Neural cell (in vitro differentiated cells): Measurements from ENCODE around the gene ANAPC10. TPM values are rescaled to one million over a fixed set of nuclear protein-coding genes. Genes with fewer than 3 reads are reported as not detected.

Source experiments
- H2AFZ ChIP-seq: fragments of 200-600, 300-800 bp; sonication (generic), shearing (Covaris generic); 2 replicates; pipeline ENCODE4 v1.6.0; 2014; ENCODE audit warnings: low read depth, mild to moderate bottlenecking, antibody characterized with exemption, low read length, moderate library complexity
- H3F3A ChIP-seq: fragments of 200-600 bp; shearing (Covaris generic); 2 replicates; pipeline ENCODE4 v1.6.1; 2016; ENCODE audit warnings: mild to moderate bottlenecking, moderate library complexity, mixed read lengths, antibody characterized with exemption, low read length; ENCODE audit not compliant: insufficient read depth, poor library complexity, severe bottlenecking
- H3K27ac ChIP-seq: fragments of 200-600, 300-800 bp; sonication (generic), shearing (Covaris generic); 2 replicates; pipeline ENCODE4 v1.5.1; 2014; ENCODE audit warnings: mild to moderate bottlenecking, low read length, moderate library complexity
- H3K27me3 ChIP-seq: fragments of 300-800, 200-600 bp; sonication (generic), shearing (Covaris generic); 2 replicates; pipeline ENCODE4 v1.6.0; 2014; ENCODE audit warnings: mild to moderate bottlenecking, low read depth, low read length, moderate library complexity; ENCODE audit not compliant: insufficient read depth
- H3K36me3 ChIP-seq: fragments of 300-800, 200-600 bp; sonication (generic), shearing (Covaris generic); 2 replicates; pipeline ENCODE4 v1.5.1; 2014; ENCODE audit warnings: mild to moderate bottlenecking, antibody characterized with exemption, low read length, moderate library complexity; ENCODE audit not compliant: insufficient read depth
- H3K4me2 ChIP-seq: fragments of 300-800, 200-600 bp; sonication (generic), shearing (Covaris generic); 2 replicates; pipeline ENCODE4 v1.6.0; 2014; ENCODE audit warnings: mild to moderate bottlenecking, low read length
- H3K4me3 ChIP-seq: fragments of 300-800, 200-600 bp; sonication (generic), shearing (Covaris generic); 2 replicates; pipeline ENCODE4 v1.5.1; 2014; ENCODE audit warnings: mild to moderate bottlenecking, low read length, moderate library complexity
- H3K79me2 ChIP-seq: fragments of 200-600 bp; shearing (Covaris generic); replicated peaks from 2 replicates; pipeline ENCODE4 v1.6.0; 2014; ENCODE audit warnings: mild to moderate bottlenecking, low read length, moderate library complexity; ENCODE audit not compliant: insufficient read depth
- H3K9ac ChIP-seq: fragments of 300-800, 200-600 bp; sonication (generic), shearing (Covaris generic); 2 replicates; pipeline ENCODE4 v1.6.1; 2016; ENCODE audit warnings: mild to moderate bottlenecking, low read length, mixed read lengths
- H3K9me2 ChIP-seq: fragments of 200-600 bp; shearing (Covaris generic); 2 replicates; pipeline ENCODE4 v1.6.1; 2016; ENCODE audit warnings: mild to moderate bottlenecking, low read length, mixed read lengths; ENCODE audit not compliant: insufficient read depth
- H3K9me3 ChIP-seq: fragments of 200-600, 300-800 bp; sonication (generic), shearing (Covaris generic); 2 replicates; pipeline ENCODE4 v1.6.1; 2016; ENCODE audit warnings: mild to moderate bottlenecking, mixed run types, low read length, moderate library complexity, mixed read lengths
- H4K20me1 ChIP-seq: fragments of 200-600 bp; shearing (Covaris generic); 2 replicates; pipeline ENCODE4 v1.6.1; 2016; ENCODE audit warnings: mild to moderate bottlenecking, mixed run types; ENCODE audit not compliant: insufficient read depth
- EP300 ChIP-seq: fragments of 450-650 bp; conservative IDR thresholded peaks from 2 replicates; pipeline ENCODE4 v1.6.1; 2014; ENCODE audit warnings: antibody characterized with exemption, mild to moderate bottlenecking, moderate library complexity; ENCODE audit not compliant: poor library complexity, severe bottlenecking
- EZH2 ChIP-seq: fragments of 200-600, 300-800 bp; shearing (Covaris generic), sonication (generic); IDR thresholded peaks from 2 replicates; pipeline ENCODE4 v1.6.1; 2014; ENCODE audit warnings: antibody characterized with exemption, low read length, borderline replicate concordance, mild to moderate bottlenecking; ENCODE audit not compliant: insufficient read depth, poor library complexity, severe bottlenecking
- MXI1 ChIP-seq: fragments of 450-650 bp; conservative IDR thresholded peaks from 2 replicates; pipeline ENCODE4 v1.6.1; 2014; ENCODE audit warnings: antibody characterized with exemption, mild to moderate bottlenecking; ENCODE audit not compliant: poor library complexity, severe bottlenecking
- POLR2AphosphoS5 ChIP-seq: IDR thresholded peaks from 2 replicates; pipeline ENCODE4 v1.6.1; 2012
- RAD21 ChIP-seq: fragments of 450-650 bp; conservative IDR thresholded peaks from 2 replicates; pipeline ENCODE4 v1.6.1; 2014; ENCODE audit warnings: antibody characterized with exemption, mild to moderate bottlenecking, moderate library complexity
- SMC3 ChIP-seq: fragments of 450-650 bp; conservative IDR thresholded peaks from 2 replicates; pipeline ENCODE4 v1.6.1; 2014; ENCODE audit warnings: antibody characterized with exemption, mild to moderate bottlenecking, moderate library complexity; ENCODE audit not compliant: poor library complexity
- TAF1 ChIP-seq: IDR thresholded peaks from 2 replicates; pipeline ENCODE4 v1.6.1; 2012; ENCODE audit warnings: low read depth
- polyA plus RNA-seq: library from polyadenylated mRNA; depleted of rRNA; stranded (reverse); fragments of >200 nt; gene quantifications from 2 replicates; pipeline ENCODE4 v1.2.3, GENCODE V29; 2014
- TF ChIP-seq, protein P1 (sequence below): fragments of 450-650 bp; IDR thresholded peaks from 2 replicates; pipeline ENCODE4 v1.5.1; 2014; ENCODE audit warnings: antibody characterized with exemption, mild to moderate bottlenecking, moderate library complexity; ENCODE audit not compliant: poor library complexity, severe bottlenecking
- TF ChIP-seq, protein P2 (sequence below): IDR thresholded peaks from 2 replicates; pipeline ENCODE4 v1.6.1; 2012; ENCODE audit warnings: borderline replicate concordance

ANAPC10 gene
- polyA plus RNA-seq, 1 donor from 2014 or later: 37.7 TPM

DNA sequence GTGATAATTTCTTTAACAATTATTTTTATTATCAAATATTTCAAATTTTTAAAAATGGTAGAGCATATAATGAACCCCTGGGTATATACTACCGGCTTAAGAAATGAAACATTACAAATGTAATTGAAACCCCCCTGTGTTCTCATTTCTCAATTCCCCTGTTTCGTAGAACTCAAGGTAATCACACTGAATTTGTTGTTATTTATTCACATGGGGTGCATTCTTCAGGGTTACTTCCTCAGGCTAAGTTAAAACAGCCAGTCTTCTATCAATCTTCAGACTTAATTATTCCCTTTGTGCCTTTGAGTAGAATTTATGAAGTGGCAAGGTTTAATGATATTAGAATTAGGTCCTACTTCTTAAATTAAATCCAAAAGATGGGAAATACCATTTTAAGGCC is 128.2 kb downstream of the ANAPC10 start:
- Histone ChIP-seq H3K79me2 (no peaks in the 10 kb centered on the region), H3K4me2 (no peak overlapping the region), H3K9ac (no peak overlapping the region), H3K9me2 (no peaks in the 10 kb centered on the region), H2AFZ (no peak overlapping the region), H3F3A (no peaks in the 10 kb centered on the region), H3K27ac (no peak overlapping the region), H3K9me3 (no peaks in the 10 kb centered on the region), H3K4me3 (no peak overlapping the region), H4K20me1 (no peaks in the 10 kb centered on the region), H3K27me3 (no peaks in the 10 kb centered on the region), H3K36me3 (no peaks in the 10 kb centered on the region)
- TF ChIP-seq MXI1 (no peak), RAD21 (no peak), POLR2AphosphoS5 (no peak), EP300 (no peak), SMC3 (no peak), TAF1 (no peak), EZH2 (no peak)
- TF ChIP-seq, protein P1, sequence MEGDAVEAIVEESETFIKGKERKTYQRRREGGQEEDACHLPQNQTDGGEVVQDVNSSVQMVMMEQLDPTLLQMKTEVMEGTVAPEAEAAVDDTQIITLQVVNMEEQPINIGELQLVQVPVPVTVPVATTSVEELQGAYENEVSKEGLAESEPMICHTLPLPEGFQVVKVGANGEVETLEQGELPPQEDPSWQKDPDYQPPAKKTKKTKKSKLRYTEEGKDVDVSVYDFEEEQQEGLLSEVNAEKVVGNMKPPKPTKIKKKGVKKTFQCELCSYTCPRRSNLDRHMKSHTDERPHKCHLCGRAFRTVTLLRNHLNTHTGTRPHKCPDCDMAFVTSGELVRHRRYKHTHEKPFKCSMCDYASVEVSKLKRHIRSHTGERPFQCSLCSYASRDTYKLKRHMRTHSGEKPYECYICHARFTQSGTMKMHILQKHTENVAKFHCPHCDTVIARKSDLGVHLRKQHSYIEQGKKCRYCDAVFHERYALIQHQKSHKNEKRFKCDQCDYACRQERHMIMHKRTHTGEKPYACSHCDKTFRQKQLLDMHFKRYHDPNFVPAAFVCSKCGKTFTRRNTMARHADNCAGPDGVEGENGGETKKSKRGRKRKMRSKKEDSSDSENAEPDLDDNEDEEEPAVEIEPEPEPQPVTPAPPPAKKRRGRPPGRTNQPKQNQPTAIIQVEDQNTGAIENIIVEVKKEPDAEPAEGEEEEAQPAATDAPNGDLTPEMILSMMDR: no peak
- TF ChIP-seq, protein P2, sequence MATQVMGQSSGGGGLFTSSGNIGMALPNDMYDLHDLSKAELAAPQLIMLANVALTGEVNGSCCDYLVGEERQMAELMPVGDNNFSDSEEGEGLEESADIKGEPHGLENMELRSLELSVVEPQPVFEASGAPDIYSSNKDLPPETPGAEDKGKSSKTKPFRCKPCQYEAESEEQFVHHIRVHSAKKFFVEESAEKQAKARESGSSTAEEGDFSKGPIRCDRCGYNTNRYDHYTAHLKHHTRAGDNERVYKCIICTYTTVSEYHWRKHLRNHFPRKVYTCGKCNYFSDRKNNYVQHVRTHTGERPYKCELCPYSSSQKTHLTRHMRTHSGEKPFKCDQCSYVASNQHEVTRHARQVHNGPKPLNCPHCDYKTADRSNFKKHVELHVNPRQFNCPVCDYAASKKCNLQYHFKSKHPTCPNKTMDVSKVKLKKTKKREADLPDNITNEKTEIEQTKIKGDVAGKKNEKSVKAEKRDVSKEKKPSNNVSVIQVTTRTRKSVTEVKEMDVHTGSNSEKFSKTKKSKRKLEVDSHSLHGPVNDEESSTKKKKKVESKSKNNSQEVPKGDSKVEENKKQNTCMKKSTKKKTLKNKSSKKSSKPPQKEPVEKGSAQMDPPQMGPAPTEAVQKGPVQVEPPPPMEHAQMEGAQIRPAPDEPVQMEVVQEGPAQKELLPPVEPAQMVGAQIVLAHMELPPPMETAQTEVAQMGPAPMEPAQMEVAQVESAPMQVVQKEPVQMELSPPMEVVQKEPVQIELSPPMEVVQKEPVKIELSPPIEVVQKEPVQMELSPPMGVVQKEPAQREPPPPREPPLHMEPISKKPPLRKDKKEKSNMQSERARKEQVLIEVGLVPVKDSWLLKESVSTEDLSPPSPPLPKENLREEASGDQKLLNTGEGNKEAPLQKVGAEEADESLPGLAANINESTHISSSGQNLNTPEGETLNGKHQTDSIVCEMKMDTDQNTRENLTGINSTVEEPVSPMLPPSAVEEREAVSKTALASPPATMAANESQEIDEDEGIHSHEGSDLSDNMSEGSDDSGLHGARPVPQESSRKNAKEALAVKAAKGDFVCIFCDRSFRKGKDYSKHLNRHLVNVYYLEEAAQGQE: no peak

DNA sequence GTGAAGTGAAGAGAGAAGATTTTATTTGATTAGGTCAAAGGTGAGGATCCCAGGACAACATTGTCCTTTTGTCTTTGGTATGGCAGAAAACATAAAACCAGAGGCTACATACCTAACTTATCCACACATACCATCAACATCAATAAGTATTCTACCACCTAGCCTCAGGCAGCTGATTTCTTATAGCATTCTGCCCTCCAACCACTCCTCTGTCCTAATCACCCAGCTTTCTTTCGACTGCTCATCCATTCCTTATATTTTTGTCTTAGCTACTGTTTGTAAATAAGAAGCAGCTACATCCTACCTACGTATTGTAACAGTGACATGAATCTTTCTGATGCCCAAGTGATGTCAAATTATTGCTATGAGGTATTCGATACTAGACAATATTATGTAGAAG is 129.4 kb downstream of the ANAPC10 start:
- no peaks in the 10 kb centered on the region for H4K20me1 ChIP-seq
- no peaks in the 10 kb centered on the region for H3K36me3 ChIP-seq
- TF ChIP-seq TAF1 (no peak), MXI1 (no peak), EZH2 (no peak), EP300 (no peak), SMC3 (no peak), RAD21 (no peak), POLR2AphosphoS5 (no peak)
- TF ChIP-seq, protein P1: no peak
- TF ChIP-seq, protein P2: no peak
- no peaks in the 10 kb centered on the region for H3K79me2 ChIP-seq
- H2AFZ ChIP-seq: no peak overlapping the region
- no peak overlapping the region for H3K27ac ChIP-seq
- H3K9me3 ChIP-seq: no peaks in the 10 kb centered on the region
- no peak overlapping the region for H3K9ac ChIP-seq
- no peaks in the 10 kb centered on the region for H3F3A ChIP-seq
- no peaks in the 10 kb centered on the region for H3K27me3 ChIP-seq
- no peaks in the 10 kb centered on the region for H3K9me2 ChIP-seq
- no peak overlapping the region for H3K4me2 ChIP-seq
- no peak overlapping the region for H3K4me3 ChIP-seq
